ENCODE measurements around the gene CREBZF. TPM values are rescaled to one million over a fixed set of nuclear protein-coding genes. Genes with fewer than 3 reads are reported as not detected.

The CREBZF gene
- total and polyA plus RNA-seq, 2 experiments from 2014 or later: 34.8 to 82.2 TPM

- H3K4me2 ChIP-seq: no peak overlapping the region
- no peaks in the 10 kb centered on the region for H3K36me3 ChIP-seq (ENCODE audit: insufficient read depth)
- H3F3A ChIP-seq (replicated peaks; ENCODE audit: low read depth): no peaks in the 10 kb centered on the region
- H3K4me1 ChIP-seq (ENCODE audit: insufficient read depth): 0 out of 2 replicates have a peak, but pooled peaks cover 3% of the 10 kb centered on the region
- peaks cover 12% of the 10 kb centered on the region; the same call in 2 of the 3 replicates for H3K4me1 Mint-ChIP-seq
- H4K20me1 ChIP-seq (replicated peaks; ENCODE audit: insufficient read depth): peaks cover 4% of the 10 kb centered on the region
- H3K9me2 ChIP-seq (ENCODE audit: insufficient read depth): no peaks in the 10 kb centered on the region
- peaks cover 15% of the 10 kb centered on the region; the same call in 1 of the 2 replicates for H3K27me3 ChIP-seq (ENCODE audit: insufficient read depth)
- H2AFZ ChIP-seq: no peak overlapping the region
- no peak overlapping the region for H3K27ac ChIP-seq (ENCODE audit: low read depth)
- DNase-seq (ENCODE audit: low spot score): no peak
- peaks cover 20% of the 10 kb centered on the region; the same call in 2 of the 3 replicates for H3K9me3 Mint-ChIP-seq
- H3K79me2 ChIP-seq (replicated peaks; ENCODE audit: insufficient read depth): peaks cover 16% of the 10 kb centered on the region
- H3K27me3 Mint-ChIP-seq (ENCODE audit: insufficient read depth, low read depth, poor library complexity): peaks cover 13% of the 10 kb centered on the region
- H3K4me3 ChIP-seq: no peak overlapping the region
- no peak overlapping the region for H3K27ac Mint-ChIP-seq
- no peak for ATAC-seq
- no peak overlapping the region for H3K4me3 Mint-ChIP-seq
- TF ChIP-seq CREB1 (CRISPR knock-in tag; IDR thresholded peaks at IDR 0.05; ENCODE audit: low read depth): no peak
- no peak for TF ChIP-seq CTCF (conservative IDR thresholded peaks at IDR 0.05; ENCODE audit: low read depth in 2 of 2)
- no peak for TF ChIP-seq EZH2 (IDR thresholded peaks at IDR 0.05; ENCODE audit: low read depth, unreplicated experiment)
- no peak for TF ChIP-seq EZH2phosphoT487 (IDR thresholded peaks at IDR 0.05; ENCODE audit: unreplicated experiment)
- TF ChIP-seq, protein P1, sequence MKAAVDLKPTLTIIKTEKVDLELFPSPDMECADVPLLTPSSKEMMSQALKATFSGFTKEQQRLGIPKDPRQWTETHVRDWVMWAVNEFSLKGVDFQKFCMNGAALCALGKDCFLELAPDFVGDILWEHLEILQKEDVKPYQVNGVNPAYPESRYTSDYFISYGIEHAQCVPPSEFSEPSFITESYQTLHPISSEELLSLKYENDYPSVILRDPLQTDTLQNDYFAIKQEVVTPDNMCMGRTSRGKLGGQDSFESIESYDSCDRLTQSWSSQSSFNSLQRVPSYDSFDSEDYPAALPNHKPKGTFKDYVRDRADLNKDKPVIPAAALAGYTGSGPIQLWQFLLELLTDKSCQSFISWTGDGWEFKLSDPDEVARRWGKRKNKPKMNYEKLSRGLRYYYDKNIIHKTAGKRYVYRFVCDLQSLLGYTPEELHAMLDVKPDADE (IDR thresholded peaks at IDR 0.05): no peak
- no peak for TF ChIP-seq REST (IDR thresholded peaks at IDR 0.05; ENCODE audit: unreplicated experiment)
- TF ChIP-seq POLR2AphosphoS5 (IDR thresholded peaks at IDR 0.05; ENCODE audit: low read depth): no peak
- no peak for TF ChIP-seq ZNF114 (CRISPR knock-in tag; IDR thresholded peaks at IDR 0.05)
- TF ChIP-seq STAT1 (IDR thresholded peaks at IDR 0.05; ENCODE audit: unreplicated experiment): no peak
- TF ChIP-seq JUNB (IDR thresholded peaks at IDR 0.05; ENCODE audit: unreplicated experiment): no peak
- TF ChIP-seq NANOG (IDR thresholded peaks at IDR 0.05; ENCODE audit: borderline replicate concordance): no peak
- no peak for TF ChIP-seq ZNF331 (CRISPR knock-in tag; IDR thresholded peaks at IDR 0.05; ENCODE audit: low read depth)
- TF ChIP-seq ZNF462 (CRISPR knock-in tag; IDR thresholded peaks at IDR 0.05): no peak
- H3K36me3 Mint-ChIP-seq (ENCODE audit: low read depth): peaks cover 17% of the 10 kb centered on the region
These were observed 3.2 kb upstream of the CREBZF start for GRCh38 chr11:85668157-85668556.

Measured in GM23338 (cell line).